Fibroblast of lung (primary cell): ENCODE measurements around the gene PSMB11.

ENCODE experiments used
- EZH2 ChIP-seq: IDR thresholded peaks from 2 replicates; pipeline ENCODE4 v1.5.1; 2012; ENCODE audit warnings: low read length, control low read depth, mild to moderate bottlenecking; ENCODE audit errors: missing control alignments
- TF ChIP-seq, protein P1 (sequence below), 2 donors: IDR thresholded peaks in 1 of 2; conservative IDR thresholded peaks in 1 of 2; 1 replicate in 1 of 2; 2 replicates in 1 of 2; pipeline ENCODE4 v1.5.1; 2011 to 2012; ENCODE audit warnings: low read length in 2 of 2, control low read depth in 1 of 2, inconsistent platforms in 1 of 2, low read depth in 1 of 2, mild to moderate bottlenecking in 1 of 2

DNA sequence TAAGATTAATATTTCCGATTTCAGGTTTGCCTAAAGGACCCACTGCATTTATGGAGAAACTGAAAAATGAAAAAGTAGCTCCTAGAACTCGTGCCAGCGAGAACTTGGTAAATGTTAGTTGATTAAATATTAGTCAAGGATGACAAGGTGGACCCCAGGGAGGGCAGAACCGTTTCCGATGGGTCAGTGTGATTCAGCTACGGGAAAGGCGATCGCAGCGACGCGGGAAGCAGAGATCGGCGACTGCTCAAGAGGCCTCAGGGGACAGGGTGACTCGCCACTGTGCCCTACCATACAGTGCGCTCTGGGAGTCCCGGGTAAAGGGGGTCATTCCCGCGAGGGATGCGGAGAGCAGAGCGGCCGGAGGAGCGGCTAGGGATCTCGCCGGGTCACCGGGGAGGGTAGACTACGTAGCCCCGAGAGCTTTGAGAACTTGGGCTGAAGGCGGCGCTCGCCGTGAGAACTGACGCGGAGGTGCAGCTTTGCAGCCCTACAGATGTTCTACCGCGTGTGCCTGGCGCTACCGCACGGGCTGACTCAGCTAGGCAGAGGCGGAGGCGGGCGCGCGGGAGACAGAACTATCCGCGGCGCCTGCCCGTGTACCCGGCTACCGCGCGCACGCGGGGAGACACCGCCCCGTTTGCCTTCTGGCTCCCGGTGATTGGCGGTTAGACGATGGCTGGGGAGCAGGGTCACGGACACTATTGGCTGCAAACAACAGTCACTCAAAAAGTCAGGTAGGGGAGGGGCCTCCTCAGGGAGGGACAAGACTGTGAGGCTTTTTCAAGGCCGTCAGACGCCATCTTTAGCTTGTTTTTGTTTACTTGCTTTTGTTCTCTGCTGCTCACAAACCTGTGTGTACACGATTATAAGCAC is 35.2 kb upstream of the PSMB11 start:
- TF ChIP-seq, protein P1, sequence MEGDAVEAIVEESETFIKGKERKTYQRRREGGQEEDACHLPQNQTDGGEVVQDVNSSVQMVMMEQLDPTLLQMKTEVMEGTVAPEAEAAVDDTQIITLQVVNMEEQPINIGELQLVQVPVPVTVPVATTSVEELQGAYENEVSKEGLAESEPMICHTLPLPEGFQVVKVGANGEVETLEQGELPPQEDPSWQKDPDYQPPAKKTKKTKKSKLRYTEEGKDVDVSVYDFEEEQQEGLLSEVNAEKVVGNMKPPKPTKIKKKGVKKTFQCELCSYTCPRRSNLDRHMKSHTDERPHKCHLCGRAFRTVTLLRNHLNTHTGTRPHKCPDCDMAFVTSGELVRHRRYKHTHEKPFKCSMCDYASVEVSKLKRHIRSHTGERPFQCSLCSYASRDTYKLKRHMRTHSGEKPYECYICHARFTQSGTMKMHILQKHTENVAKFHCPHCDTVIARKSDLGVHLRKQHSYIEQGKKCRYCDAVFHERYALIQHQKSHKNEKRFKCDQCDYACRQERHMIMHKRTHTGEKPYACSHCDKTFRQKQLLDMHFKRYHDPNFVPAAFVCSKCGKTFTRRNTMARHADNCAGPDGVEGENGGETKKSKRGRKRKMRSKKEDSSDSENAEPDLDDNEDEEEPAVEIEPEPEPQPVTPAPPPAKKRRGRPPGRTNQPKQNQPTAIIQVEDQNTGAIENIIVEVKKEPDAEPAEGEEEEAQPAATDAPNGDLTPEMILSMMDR (conservative IDR thresholded peaks at IDR 0.05 in 1 of 2, IDR thresholded peaks at IDR 0.05 in 1 of 2; ENCODE audit: low read depth in 1 of 2, low read length in 2 of 2): peak; percentile 10 to 43
- no peak for TF ChIP-seq EZH2
